Measurements from ENCODE around the gene ZDHHC13. TPM values are rescaled to one million over a fixed set of nuclear protein-coding genes. Genes with fewer than 3 reads are reported as not detected.

The ZDHHC13 gene
- total and polyA plus RNA-seq, 2 of the 8 experiments (the other 6 are each of a cell fraction or from before 2014, with no cell fraction given) = 22.4 to 24.1 TPM

GRCh38 chr11:19102521-19102900 is 14.5 kb upstream of the ZDHHC13 start:
- no peaks in the 10 kb centered on the region; a peak in 1 of 8 replicates for H3K36me3 ChIP-seq (ENCODE audit: control insufficient read depth in 2 of 4, insufficient read depth in 4 of 4, low read length in 3 of 4)
- H3K4ac ChIP-seq (replicated peaks; ENCODE audit: insufficient read length, low read depth, low read length) = no peak overlapping the region
- H3K27ac ChIP-seq (ENCODE audit: low read depth, low read length) = no peak overlapping the region
- H3K23ac ChIP-seq (ENCODE audit: insufficient read length) = no peak overlapping the region
- no peak overlapping the region for H4K91ac ChIP-seq (replicated peaks; ENCODE audit: insufficient read length, low read length)
- H2BK5ac ChIP-seq (ENCODE audit: low read depth, low read length) = no peak overlapping the region
- no peak overlapping the region for H2AK5ac ChIP-seq (ENCODE audit: low read depth, low read length)
- H3K56ac ChIP-seq (replicated peaks; ENCODE audit: insufficient read length, low read depth, low read length) = peak overlapping the region; percentile 2
- WGBS, 2 experiments (ENCODE audit: extremely low coverage in 1 of 2, insufficient coverage in 1 of 2, insufficient read length in 1 of 2, insufficient replicate concordance in 2 of 2, low coverage in 1 of 2, low lambda C conversion rate in 2 of 2, missing lambda C conversion rate in 1 of 2) = 67% methylated on average over 1 of the region's 1 CpG; no CpG with 5 or more reads in 1 of the 2 experiments
- no peak overlapping the region for H3K18ac ChIP-seq (ENCODE audit: extremely low read depth, low read length)
- no peaks in the 10 kb centered on the region for H4K20me1 ChIP-seq (replicated peaks in 1 of 2; ENCODE audit: control insufficient read depth in 1 of 2, insufficient read depth in 2 of 2, low read length in 2 of 2)
- FAIRE-seq = no peak
- ChIA-PET POLR2A (ENCODE audit: partially characterized antibody) (no interaction called here), CTCF (ENCODE audit: partially characterized antibody) (interaction anchor here (1.0 to 4.1 kb wide), 3 partner anchors 26 to 283 kb away, joined by 3 to 21 read pairs (median 4); no protein-coding TSS in a partner anchor)
- H3K14ac ChIP-seq (ENCODE audit: insufficient read length) = no peak overlapping the region
- no peak overlapping the region for H3K4me3 ChIP-seq (ENCODE audit: extremely low read depth in 1 of 4, insufficient read depth in 2 of 4, low read depth in 3 of 4, low read length in 4 of 4)
- H3K4me2 ChIP-seq (ENCODE audit: insufficient read depth in 1 of 2, low read depth in 2 of 2, low read length in 2 of 2) = no peak overlapping the region
- no peak overlapping the region for H4K8ac ChIP-seq (ENCODE audit: extremely low read depth, insufficient read depth, low read length)
- no peaks in the 10 kb centered on the region for H3K9me3 ChIP-seq (ENCODE audit: insufficient read depth in 2 of 2, low read depth in 1 of 2, low read length in 1 of 2)
- H3K9ac ChIP-seq (replicated peaks in 1 of 4; ENCODE audit: extremely low read depth in 1 of 4, low read depth in 3 of 4, low read length in 3 of 4) = no peak overlapping the region
- no peak overlapping the region for H2BK12ac ChIP-seq (ENCODE audit: low read depth, low read length)
- no peaks in the 10 kb centered on the region for H3K79me2 ChIP-seq (ENCODE audit: control insufficient read depth in 1 of 2, insufficient read depth in 2 of 2, low read length in 2 of 2)
- no peaks in the 10 kb centered on the region for H3K79me1 ChIP-seq (ENCODE audit: low read depth, low read length)
- no peak overlapping the region for H2AFZ ChIP-seq (ENCODE audit: low read length)
- H3K23me2 ChIP-seq (ENCODE audit: low read depth, low read length) = no peaks in the 10 kb centered on the region
- H4K5ac ChIP-seq (ENCODE audit: insufficient read length, low read depth, low read length) = no peak overlapping the region
- peaks cover 0 to 7% (median 3%) of the 10 kb centered on the region in 4 experiments; a peak in 4 of 7 replicates for H3K4me1 ChIP-seq (replicated peaks in 1 of 4; ENCODE audit: control insufficient read depth in 3 of 4, insufficient read depth in 4 of 4, low read length in 3 of 4)
- no peak overlapping the region for H2BK120ac ChIP-seq (replicated peaks; ENCODE audit: low read depth, low read length)
- no peak overlapping the region for H2BK20ac ChIP-seq (ENCODE audit: low read length)
- no peak for DNase-seq (ENCODE audit: low read depth in 1 of 2, low spot score in 2 of 2)
- H2BK15ac ChIP-seq (ENCODE audit: low read length) = no peak overlapping the region
- no peaks in the 10 kb centered on the region for H3K27me3 ChIP-seq (replicated peaks in 1 of 4; ENCODE audit: control insufficient read depth in 3 of 4, extremely low read depth in 1 of 4, insufficient read depth in 3 of 4, low read length in 3 of 4)
- TF ChIP-seq NANOG (IDR thresholded peaks at IDR 0.05; ENCODE audit: insufficient read depth, low read depth, low read length, poor library complexity, severe bottlenecking) (no peak), KDM1A (IDR thresholded peaks at IDR 0.05; ENCODE audit: borderline replicate concordance, low read length) (no peak), TEAD4 (IDR thresholded peaks at IDR 0.05; ENCODE audit: low read depth, low read length) (no peak), PHF8 (conservative IDR thresholded peaks at IDR 0.05; ENCODE audit: low read depth, low read length) (no peak), TBP (IDR thresholded peaks at IDR 0.05; ENCODE audit: low read depth, low read length) (no peak), CBX5 (IDR thresholded peaks at IDR 0.05; ENCODE audit: low read depth, low read length) (no peak), KDM4A (IDR thresholded peaks at IDR 0.05; ENCODE audit: low read depth, low read length, severe bottlenecking) (no peak), TAF7 (optimal IDR thresholded peaks at IDR 0.05; ENCODE audit: borderline replicate concordance, low read depth, low read length) (no peak), SUZ12 (IDR thresholded peaks at IDR 0.05; ENCODE audit: low read length) (no peak), CEBPB (IDR thresholded peaks at IDR 0.05; ENCODE audit: low read depth, low read length) (no peak)
- TF ChIP-seq, protein P1, sequence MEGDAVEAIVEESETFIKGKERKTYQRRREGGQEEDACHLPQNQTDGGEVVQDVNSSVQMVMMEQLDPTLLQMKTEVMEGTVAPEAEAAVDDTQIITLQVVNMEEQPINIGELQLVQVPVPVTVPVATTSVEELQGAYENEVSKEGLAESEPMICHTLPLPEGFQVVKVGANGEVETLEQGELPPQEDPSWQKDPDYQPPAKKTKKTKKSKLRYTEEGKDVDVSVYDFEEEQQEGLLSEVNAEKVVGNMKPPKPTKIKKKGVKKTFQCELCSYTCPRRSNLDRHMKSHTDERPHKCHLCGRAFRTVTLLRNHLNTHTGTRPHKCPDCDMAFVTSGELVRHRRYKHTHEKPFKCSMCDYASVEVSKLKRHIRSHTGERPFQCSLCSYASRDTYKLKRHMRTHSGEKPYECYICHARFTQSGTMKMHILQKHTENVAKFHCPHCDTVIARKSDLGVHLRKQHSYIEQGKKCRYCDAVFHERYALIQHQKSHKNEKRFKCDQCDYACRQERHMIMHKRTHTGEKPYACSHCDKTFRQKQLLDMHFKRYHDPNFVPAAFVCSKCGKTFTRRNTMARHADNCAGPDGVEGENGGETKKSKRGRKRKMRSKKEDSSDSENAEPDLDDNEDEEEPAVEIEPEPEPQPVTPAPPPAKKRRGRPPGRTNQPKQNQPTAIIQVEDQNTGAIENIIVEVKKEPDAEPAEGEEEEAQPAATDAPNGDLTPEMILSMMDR (IDR thresholded peaks at IDR 0.05; ENCODE audit: control extremely low read depth in 1 of 3, insufficient read depth in 1 of 3, low read depth in 1 of 3, low read length in 3 of 3) = no peak
